ENCODE measurements around the gene ZNF487.

ZNF487 gene

DNA sequence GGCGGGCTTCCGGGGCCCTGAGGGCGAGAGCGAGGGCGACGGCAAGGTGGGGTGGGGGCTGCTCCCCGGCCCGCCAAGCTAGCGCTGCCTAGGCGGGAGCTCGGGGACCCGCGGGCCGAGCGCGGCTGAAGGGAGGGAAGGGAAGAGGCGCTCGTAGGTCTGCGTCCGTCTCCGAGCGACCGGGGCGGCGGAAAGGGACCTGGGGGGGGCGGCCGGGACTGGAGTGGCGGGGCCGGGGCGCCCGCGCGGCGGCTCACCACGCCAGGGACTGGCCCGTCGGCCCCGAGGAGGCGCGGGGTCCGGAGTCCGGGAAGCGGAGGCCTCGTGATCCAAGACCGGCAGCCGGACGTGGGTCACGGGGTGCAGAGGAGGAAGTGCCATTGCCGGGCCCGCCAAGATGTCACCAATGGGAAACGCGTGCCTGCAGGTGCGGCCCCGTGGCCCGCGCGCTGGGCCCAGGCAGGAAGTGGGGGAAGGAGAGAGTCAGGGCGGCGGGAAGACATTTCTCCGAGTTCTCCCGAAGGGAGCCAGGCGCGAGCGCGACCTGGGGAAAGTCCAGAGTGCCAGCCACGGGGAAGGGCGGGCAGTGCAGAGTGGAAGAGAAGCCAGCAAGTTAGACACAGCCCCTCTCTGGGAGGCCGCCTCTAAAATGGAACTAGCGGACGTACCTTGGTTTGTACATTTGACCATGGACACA, 39.8 kb upstream of the ZNF487 start (continued):
- TF ChIP-seq MEIS1 (CRISPR knock-in tag; IDR thresholded peaks at IDR 0.05; ENCODE audit: borderline replicate concordance) (no peak), ZNF423 (tag by site-specific recombination; IDR thresholded peaks at IDR 0.05) (peak; percentile 83), ZNF350 (tag by site-specific recombination; IDR thresholded peaks at IDR 0.05) (no peak), ZNF248 (tag by site-specific recombination; IDR thresholded peaks at IDR 0.05) (no peak), GLIS1 (tag by site-specific recombination; IDR thresholded peaks at IDR 0.05) (peak; percentile 41), ZBTB21 (tag by site-specific recombination; IDR thresholded peaks at IDR 0.05) (no peak), ZNF660 (tag by site-specific recombination; IDR thresholded peaks at IDR 0.05) (peak; percentile 15), ZBTB7A (tag by site-specific recombination; IDR thresholded peaks at IDR 0.05; ENCODE audit: low read depth) (no peak), ZNF121 (tag by site-specific recombination; IDR thresholded peaks at IDR 0.05) (peak; percentile 51; the same call in 1 of the 2 replicates), ZNF843 (tag by site-specific recombination; IDR thresholded peaks at IDR 0.05) (peak; percentile 73), GLIS2 (tag by site-specific recombination; IDR thresholded peaks at IDR 0.05) (peak; percentile 53), YY2 (tag by site-specific recombination; IDR thresholded peaks at IDR 0.05) (no peak), ZNF544 (tag by site-specific recombination; IDR thresholded peaks at IDR 0.05) (no peak), ZNF776 (tag by site-specific recombination; IDR thresholded peaks at IDR 0.05; ENCODE audit: borderline replicate concordance) (no peak), ZNF560 (tag by site-specific recombination; IDR thresholded peaks at IDR 0.05; ENCODE audit: borderline replicate concordance) (no peak), ZNF585B (tag by site-specific recombination; IDR thresholded peaks at IDR 0.05) (no peak; the same call in 1 of the 2 replicates), ZXDB (tag by site-specific recombination; IDR thresholded peaks at IDR 0.05) (peak; percentile 97), ZFHX2 (tag by site-specific recombination; conservative IDR thresholded peaks at IDR 0.05) (peak; percentile 23; the same call in 1 of the 2 replicates), ZNF202 (tag by site-specific recombination; IDR thresholded peaks at IDR 0.05; ENCODE audit: borderline replicate concordance) (no peak)
- TF ChIP-seq, protein P1, sequence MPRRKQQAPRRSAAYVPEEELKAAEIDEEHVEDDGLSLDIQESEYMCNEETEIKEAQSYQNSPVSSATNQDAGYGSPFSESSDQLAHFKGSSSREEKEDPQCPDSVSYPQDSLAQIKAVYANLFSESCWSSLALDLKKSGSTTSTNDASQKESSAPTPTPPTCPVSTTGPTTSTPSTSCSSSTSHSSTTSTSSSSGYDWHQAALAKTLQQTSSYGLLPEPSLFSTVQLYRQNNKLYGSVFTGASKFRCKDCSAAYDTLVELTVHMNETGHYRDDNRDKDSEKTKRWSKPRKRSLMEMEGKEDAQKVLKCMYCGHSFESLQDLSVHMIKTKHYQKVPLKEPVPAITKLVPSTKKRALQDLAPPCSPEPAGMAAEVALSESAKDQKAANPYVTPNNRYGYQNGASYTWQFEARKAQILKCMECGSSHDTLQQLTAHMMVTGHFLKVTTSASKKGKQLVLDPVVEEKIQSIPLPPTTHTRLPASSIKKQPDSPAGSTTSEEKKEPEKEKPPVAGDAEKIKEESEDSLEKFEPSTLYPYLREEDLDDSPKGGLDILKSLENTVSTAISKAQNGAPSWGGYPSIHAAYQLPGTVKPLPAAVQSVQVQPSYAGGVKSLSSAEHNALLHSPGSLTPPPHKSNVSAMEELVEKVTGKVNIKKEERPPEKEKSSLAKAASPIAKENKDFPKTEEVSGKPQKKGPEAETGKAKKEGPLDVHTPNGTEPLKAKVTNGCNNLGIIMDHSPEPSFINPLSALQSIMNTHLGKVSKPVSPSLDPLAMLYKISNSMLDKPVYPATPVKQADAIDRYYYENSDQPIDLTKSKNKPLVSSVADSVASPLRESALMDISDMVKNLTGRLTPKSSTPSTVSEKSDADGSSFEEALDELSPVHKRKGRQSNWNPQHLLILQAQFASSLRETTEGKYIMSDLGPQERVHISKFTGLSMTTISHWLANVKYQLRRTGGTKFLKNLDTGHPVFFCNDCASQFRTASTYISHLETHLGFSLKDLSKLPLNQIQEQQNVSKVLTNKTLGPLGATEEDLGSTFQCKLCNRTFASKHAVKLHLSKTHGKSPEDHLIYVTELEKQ (tag by site-specific recombination; IDR thresholded peaks at IDR 0.05; ENCODE audit: borderline replicate concordance), result no peak
- TF ChIP-seq, protein P2, sequence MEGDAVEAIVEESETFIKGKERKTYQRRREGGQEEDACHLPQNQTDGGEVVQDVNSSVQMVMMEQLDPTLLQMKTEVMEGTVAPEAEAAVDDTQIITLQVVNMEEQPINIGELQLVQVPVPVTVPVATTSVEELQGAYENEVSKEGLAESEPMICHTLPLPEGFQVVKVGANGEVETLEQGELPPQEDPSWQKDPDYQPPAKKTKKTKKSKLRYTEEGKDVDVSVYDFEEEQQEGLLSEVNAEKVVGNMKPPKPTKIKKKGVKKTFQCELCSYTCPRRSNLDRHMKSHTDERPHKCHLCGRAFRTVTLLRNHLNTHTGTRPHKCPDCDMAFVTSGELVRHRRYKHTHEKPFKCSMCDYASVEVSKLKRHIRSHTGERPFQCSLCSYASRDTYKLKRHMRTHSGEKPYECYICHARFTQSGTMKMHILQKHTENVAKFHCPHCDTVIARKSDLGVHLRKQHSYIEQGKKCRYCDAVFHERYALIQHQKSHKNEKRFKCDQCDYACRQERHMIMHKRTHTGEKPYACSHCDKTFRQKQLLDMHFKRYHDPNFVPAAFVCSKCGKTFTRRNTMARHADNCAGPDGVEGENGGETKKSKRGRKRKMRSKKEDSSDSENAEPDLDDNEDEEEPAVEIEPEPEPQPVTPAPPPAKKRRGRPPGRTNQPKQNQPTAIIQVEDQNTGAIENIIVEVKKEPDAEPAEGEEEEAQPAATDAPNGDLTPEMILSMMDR (tag by site-specific recombination; IDR thresholded peaks at IDR 0.05), result peak; percentile 9; the same call in 1 of the 2 replicates
- TF ChIP-seq, protein P3, sequence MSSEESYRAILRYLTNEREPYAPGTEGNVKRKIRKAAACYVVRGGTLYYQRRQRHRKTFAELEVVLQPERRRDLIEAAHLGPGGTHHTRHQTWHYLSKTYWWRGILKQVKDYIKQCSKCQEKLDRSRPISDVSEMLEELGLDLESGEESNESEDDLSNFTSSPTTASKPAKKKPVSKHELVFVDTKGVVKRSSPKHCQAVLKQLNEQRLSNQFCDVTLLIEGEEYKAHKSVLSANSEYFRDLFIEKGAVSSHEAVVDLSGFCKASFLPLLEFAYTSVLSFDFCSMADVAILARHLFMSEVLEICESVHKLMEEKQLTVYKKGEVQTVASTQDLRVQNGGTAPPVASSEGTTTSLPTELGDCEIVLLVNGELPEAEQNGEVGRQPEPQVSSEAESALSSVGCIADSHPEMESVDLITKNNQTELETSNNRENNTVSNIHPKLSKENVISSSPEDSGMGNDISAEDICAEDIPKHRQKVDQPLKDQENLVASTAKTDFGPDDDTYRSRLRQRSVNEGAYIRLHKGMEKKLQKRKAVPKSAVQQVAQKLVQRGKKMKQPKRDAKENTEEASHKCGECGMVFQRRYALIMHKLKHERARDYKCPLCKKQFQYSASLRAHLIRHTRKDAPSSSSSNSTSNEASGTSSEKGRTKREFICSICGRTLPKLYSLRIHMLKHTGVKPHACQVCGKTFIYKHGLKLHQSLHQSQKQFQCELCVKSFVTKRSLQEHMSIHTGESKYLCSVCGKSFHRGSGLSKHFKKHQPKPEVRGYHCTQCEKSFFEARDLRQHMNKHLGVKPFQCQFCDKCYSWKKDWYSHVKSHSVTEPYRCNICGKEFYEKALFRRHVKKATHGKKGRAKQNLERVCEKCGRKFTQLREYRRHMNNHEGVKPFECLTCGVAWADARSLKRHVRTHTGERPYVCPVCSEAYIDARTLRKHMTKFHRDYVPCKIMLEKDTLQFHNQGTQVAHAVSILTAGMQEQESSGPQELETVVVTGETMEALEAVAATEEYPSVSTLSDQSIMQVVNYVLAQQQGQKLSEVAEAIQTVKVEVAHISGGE (tag by site-specific recombination; conservative IDR thresholded peaks at IDR 0.05; ENCODE audit: low read depth), result peak; percentile 93
- TF ChIP-seq, protein P4, sequence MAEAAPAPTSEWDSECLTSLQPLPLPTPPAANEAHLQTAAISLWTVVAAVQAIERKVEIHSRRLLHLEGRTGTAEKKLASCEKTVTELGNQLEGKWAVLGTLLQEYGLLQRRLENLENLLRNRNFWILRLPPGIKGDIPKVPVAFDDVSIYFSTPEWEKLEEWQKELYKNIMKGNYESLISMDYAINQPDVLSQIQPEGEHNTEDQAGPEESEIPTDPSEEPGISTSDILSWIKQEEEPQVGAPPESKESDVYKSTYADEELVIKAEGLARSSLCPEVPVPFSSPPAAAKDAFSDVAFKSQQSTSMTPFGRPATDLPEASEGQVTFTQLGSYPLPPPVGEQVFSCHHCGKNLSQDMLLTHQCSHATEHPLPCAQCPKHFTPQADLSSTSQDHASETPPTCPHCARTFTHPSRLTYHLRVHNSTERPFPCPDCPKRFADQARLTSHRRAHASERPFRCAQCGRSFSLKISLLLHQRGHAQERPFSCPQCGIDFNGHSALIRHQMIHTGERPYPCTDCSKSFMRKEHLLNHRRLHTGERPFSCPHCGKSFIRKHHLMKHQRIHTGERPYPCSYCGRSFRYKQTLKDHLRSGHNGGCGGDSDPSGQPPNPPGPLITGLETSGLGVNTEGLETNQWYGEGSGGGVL (tag by site-specific recombination; IDR thresholded peaks at IDR 0.05), result peak; percentile 94
- TF ChIP-seq, protein P5, sequence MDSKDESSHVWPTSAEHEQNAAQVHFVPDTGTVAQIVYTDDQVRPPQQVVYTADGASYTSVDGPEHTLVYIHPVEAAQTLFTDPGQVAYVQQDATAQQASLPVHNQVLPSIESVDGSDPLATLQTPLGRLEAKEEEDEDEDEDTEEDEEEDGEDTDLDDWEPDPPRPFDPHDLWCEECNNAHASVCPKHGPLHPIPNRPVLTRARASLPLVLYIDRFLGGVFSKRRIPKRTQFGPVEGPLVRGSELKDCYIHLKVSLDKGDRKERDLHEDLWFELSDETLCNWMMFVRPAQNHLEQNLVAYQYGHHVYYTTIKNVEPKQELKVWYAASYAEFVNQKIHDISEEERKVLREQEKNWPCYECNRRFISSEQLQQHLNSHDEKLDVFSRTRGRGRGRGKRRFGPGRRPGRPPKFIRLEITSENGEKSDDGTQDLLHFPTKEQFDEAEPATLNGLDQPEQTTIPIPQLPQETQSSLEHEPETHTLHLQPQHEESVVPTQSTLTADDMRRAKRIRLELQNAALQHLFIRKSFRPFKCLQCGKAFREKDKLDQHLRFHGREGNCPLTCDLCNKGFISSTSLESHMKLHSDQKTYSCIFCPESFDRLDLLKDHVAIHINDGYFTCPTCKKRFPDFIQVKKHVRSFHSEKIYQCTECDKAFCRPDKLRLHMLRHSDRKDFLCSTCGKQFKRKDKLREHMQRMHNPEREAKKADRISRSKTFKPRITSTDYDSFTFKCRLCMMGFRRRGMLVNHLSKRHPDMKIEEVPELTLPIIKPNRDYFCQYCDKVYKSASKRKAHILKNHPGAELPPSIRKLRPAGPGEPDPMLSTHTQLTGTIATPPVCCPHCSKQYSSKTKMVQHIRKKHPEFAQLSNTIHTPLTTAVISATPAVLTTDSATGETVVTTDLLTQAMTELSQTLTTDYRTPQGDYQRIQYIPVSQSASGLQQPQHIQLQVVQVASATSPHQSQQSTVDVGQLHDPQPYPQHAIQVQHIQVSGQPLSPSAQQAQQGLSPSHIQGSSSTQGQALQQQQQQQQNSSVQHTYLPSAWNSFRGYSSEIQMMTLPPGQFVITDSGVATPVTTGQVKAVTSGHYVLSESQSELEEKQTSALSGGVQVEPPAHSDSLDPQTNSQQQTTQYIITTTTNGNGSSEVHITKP (tag by site-specific recombination; IDR thresholded peaks at IDR 0.05), result peak; percentile 57

All from HEK293 (cell line).